DMS53 (cell line): Measurements from ENCODE around the gene SH3PXD2A.
"Not testable (repeated sequence)": the region's sequence is repeated elsewhere in the genome, so short reads cannot be mapped to it uniquely, and the experiment has no call there.

Experiments
- DNase-seq: peaks from one replicate; lab custom pipeline; 2025; lab: John Stamatoyannopoulos, UW

Gene SH3PXD2A

GRCh38 chr10:103620352-103620740, 235.0 kb downstream of the SH3PXD2A start:
- DNase-seq: no peak

- DNase-seq: no peak
Measured at GRCh38 chr10:103619424-103620351, 235.7 kb downstream of the SH3PXD2A start.

GRCh38 chr10:103618575-103619423, 236.6 kb downstream of the SH3PXD2A start:
- DNase-seq: no peak

- no peak for DNase-seq
Measured at GRCh38 chr10:103617602-103618385, 237.6 kb downstream of the SH3PXD2A start.

- no peak for DNase-seq
Measured at GRCh38 chr10:103616705-103617601, 238.4 kb downstream of the SH3PXD2A start.

- DNase-seq: no peak
Measured at GRCh38 chr10:103614306-103615158, 240.8 kb downstream of the SH3PXD2A start.

- DNase-seq: no peak
Measured at GRCh38 chr10:103613616-103614015, 241.8 kb downstream of the SH3PXD2A start.

- peak; percentile 51 for DNase-seq
Measured at GRCh38 chr10:103612462-103613365, 242.7 kb downstream of the SH3PXD2A start.

GRCh38 chr10:103610921-103611511, 244.4 kb downstream of the SH3PXD2A start:
- DNase-seq: no peak

GRCh38 chr10:103610083-103610472, 245.3 kb downstream of the SH3PXD2A start:
- no peak for DNase-seq

GRCh38 chr10:103609231-103610082, 245.9 kb downstream of the SH3PXD2A start:
- no peak for DNase-seq

GRCh38 chr10:103608056-103608455, 247.3 kb downstream of the SH3PXD2A start:
- not testable (repeated sequence) for DNase-seq

- not testable (repeated sequence) for DNase-seq
Measured at GRCh38 chr10:103607051-103607450, 248.3 kb downstream of the SH3PXD2A start.

GRCh38 chr10:103606097-103606438, 249.3 kb downstream of the SH3PXD2A start:
- DNase-seq: not testable (repeated sequence)

GRCh38 chr10:103605359-103606096, 249.8 kb downstream of the SH3PXD2A start:
- peak; percentile 59 for DNase-seq

GRCh38 chr10:103603382-103603781, 252.0 kb downstream of the SH3PXD2A start:
- DNase-seq: no peak

- DNase-seq: no peak
Measured at GRCh38 chr10:103602852-103603155, 252.6 kb downstream of the SH3PXD2A start.
